ENCODE data around the gene CD3G. TPM values are rescaled to one million over a fixed set of nuclear protein-coding genes. Genes with fewer than 3 reads are reported as not detected.

The CD3G gene
- total RNA-seq, 1 donor from 2014 or later, result not detected

DNA sequence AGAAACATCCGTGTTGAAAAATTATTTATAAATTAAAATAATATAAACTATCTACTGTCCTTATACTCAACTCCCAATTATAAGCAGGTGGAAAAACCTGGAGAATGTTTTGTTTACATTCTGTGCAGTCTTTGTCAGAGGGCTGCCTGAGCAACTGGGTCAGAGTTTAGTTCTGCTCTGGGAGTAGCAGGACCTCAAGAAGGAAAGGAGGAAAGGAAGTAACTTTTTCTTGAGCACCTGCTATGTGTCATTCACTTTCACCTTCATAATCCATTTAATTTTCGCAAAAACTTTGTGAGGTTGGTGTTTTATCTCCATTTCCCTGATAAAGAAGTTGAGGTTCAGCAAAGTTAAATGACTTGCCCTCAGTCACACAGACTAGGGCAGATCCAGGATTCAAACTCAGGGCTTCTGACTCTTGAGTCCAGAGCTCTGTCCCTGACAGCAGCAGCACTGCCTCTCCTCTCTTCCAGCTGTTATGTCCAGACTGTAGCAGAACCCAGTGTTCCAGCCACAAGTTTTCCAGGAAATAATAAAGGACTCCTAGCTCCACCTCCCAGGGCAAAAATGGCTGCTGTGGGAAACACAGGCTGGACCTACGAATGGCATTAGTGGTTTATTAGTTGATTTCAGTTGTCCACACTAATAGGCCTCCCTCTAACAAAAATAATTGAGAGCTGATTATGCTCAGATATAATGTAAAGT is 33.2 kb upstream of the CD3G start:
- H3K4me1 Mint-ChIP-seq, result peaks cover 31% of the 10 kb centered on the region
- H3K27ac Mint-ChIP-seq, result no peak overlapping the region
- TF ChIP-seq, protein P1, sequence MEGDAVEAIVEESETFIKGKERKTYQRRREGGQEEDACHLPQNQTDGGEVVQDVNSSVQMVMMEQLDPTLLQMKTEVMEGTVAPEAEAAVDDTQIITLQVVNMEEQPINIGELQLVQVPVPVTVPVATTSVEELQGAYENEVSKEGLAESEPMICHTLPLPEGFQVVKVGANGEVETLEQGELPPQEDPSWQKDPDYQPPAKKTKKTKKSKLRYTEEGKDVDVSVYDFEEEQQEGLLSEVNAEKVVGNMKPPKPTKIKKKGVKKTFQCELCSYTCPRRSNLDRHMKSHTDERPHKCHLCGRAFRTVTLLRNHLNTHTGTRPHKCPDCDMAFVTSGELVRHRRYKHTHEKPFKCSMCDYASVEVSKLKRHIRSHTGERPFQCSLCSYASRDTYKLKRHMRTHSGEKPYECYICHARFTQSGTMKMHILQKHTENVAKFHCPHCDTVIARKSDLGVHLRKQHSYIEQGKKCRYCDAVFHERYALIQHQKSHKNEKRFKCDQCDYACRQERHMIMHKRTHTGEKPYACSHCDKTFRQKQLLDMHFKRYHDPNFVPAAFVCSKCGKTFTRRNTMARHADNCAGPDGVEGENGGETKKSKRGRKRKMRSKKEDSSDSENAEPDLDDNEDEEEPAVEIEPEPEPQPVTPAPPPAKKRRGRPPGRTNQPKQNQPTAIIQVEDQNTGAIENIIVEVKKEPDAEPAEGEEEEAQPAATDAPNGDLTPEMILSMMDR (IDR thresholded peaks at IDR 0.05), result no peak
- ATAC-seq (ENCODE audit: low read depth) (no peak), DNase-seq (no peak)
- no peaks in the 10 kb centered on the region for H3K9me3 Mint-ChIP-seq
- no peaks in the 10 kb centered on the region for H3K36me3 Mint-ChIP-seq (ENCODE audit: low read depth)
- H3K4me3 Mint-ChIP-seq, result no peak overlapping the region
- POLR2A ChIA-PET, result no interaction called here
- H3K27me3 Mint-ChIP-seq, result no peaks in the 10 kb centered on the region
- CTCF ChIA-PET, result interaction anchor here (1.2 kb wide), 1 partner anchor 15 kb away, joined by 4 read pairs; no protein-coding TSS in a partner anchor
- intact Hi-C loops (cut with micrococcal nuclease), result no loop called here

DNA sequence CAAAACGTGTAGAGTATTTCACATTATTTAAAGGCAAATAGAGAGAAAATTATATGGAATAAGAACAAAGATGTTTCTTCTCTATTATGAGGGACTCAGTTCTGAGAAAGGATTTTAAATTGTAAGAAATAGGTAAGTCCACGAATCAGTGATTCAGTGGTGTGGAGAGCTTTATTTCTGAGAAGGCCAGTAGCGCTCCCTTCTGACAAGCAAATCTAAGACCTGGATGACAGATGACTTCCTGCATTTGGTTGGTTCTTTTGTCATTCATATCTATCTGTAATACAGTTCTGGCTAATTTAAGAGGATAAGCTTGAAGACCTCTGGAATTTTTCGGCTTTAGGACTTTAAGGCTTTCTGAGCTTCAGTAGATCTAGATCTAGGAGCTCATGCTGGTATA is 32.6 kb upstream of the CD3G start:
- H3K36me3 Mint-ChIP-seq (ENCODE audit: low read depth), result no peaks in the 10 kb centered on the region
- DNase-seq (no peak), ATAC-seq (ENCODE audit: low read depth) (no peak)
- no peaks in the 10 kb centered on the region for H3K9me3 Mint-ChIP-seq
- no peak overlapping the region for H3K4me3 Mint-ChIP-seq
- ChIA-PET POLR2A (no interaction called here), CTCF (interaction anchor here (1.2 kb wide), 1 partner anchor 16 kb away, joined by 4 read pairs; no protein-coding TSS in a partner anchor)
- no peak overlapping the region for H3K27ac Mint-ChIP-seq
- intact Hi-C loops (cut with micrococcal nuclease), result no loop called here
- H3K27me3 Mint-ChIP-seq, result no peaks in the 10 kb centered on the region
- H3K4me1 Mint-ChIP-seq, result peaks cover 36% of the 10 kb centered on the region
- TF ChIP-seq, protein P1 (IDR thresholded peaks at IDR 0.05), result no peak

DNA sequence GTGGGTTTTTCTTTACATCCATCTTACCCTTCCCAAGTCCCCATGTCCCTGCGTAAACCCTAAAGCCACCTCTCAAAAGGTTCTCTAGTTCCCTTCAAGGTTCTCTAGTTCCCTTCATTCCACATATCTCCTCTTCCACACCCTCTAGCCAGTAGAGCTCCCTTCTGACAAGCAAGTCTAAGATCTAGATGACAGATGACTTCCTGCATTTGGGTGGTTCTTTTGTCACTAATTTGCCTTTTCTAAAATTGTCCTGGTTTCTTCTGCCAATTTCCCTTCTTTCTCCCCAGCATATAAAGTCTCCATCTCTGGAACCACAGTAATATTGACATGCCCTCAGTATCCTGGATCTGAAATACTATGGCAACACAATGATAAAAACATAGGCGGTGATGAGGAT is 31.8 kb upstream of the CD3G start:
- Mint-ChIP-seq H3K27ac (no peak overlapping the region), H3K4me1 (peaks cover 44% of the 10 kb centered on the region), H3K36me3 (ENCODE audit: low read depth) (no peaks in the 10 kb centered on the region), H3K4me3 (no peak overlapping the region), H3K9me3 (no peaks in the 10 kb centered on the region), H3K27me3 (no peaks in the 10 kb centered on the region)
- ChIA-PET POLR2A (no interaction called here), CTCF (no interaction called here)
- TF ChIP-seq, protein P1 (IDR thresholded peaks at IDR 0.05), result no peak
- no peak for ATAC-seq (ENCODE audit: low read depth)
- no peak for DNase-seq
- intact Hi-C loops (cut with micrococcal nuclease), result no loop called here

DNA sequence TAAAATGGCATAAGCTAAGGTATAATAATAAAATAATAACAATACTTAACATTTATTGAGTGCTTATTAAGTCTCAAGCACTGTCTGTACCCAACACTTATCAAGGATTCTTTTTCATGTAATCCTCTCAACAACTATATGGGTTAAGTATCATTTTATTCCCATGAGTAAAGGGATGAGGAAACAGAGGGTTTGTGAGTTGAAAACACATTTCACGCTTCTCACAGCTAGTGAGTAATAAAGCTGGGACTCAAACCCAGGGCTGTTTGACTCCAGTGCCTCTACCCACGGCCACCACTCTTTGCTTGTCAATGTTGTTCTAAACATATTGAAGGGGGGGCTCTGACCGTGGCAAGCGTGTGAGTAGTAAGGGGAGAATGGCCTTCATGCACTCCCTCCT is 30.9 kb upstream of the CD3G start:
- Mint-ChIP-seq H3K9me3 (no peaks in the 10 kb centered on the region), H3K4me1 (peaks cover 49% of the 10 kb centered on the region), H3K4me3 (no peak overlapping the region), H3K27ac (no peak overlapping the region), H3K36me3 (ENCODE audit: low read depth) (no peaks in the 10 kb centered on the region), H3K27me3 (no peaks in the 10 kb centered on the region)
- ChIA-PET POLR2A (no interaction called here), CTCF (interaction anchor here (1.3 kb wide), 1 partner anchor 18 kb away, joined by 9 read pairs; no protein-coding TSS in a partner anchor)
- DNase-seq (no peak), ATAC-seq (ENCODE audit: low read depth) (no peak)
- TF ChIP-seq, protein P1 (IDR thresholded peaks at IDR 0.05), result no peak
- intact Hi-C loops (cut with micrococcal nuclease), result no loop called here

DNA sequence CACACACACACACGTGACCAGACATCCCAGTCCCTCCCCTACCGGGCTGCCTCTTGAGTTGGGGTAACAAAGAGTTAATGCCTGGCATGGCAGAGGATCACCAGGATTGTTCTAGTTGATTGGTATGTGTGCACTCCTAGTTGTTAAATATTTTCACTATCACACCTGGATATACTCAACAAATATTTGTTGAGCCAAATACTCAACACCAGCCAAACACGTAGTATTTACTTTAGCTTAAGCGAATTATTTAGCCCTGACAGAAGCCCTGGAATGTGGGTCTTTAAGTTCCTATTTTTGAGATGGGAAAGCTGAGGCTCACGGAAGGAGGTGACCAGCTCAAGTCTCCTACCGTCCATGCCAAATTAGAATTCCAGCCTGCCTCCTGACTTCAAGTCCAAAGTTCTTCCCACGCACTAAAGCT is 29.1 kb upstream of the CD3G start:
- DNase-seq, result no peak
- intact Hi-C loops (cut with micrococcal nuclease), result no loop called here
- no peaks in the 10 kb centered on the region for H3K27me3 Mint-ChIP-seq
- peak overlapping the region; percentile 79 for H3K27ac Mint-ChIP-seq
- no peak overlapping the region for H3K4me3 Mint-ChIP-seq
- peaks cover 66% of the 10 kb centered on the region for H3K4me1 Mint-ChIP-seq
- ChIA-PET CTCF (no interaction called here), POLR2A (no interaction called here)
- H3K9me3 Mint-ChIP-seq, result no peaks in the 10 kb centered on the region
- TF ChIP-seq, protein P1 (IDR thresholded peaks at IDR 0.05), result no peak
- ATAC-seq (ENCODE audit: low read depth), result no peak
- H3K36me3 Mint-ChIP-seq (ENCODE audit: low read depth), result no peaks in the 10 kb centered on the region
